Measurements from ENCODE around the gene GSTO1. TPM values are rescaled to one million over a fixed set of nuclear protein-coding genes. Genes with fewer than 3 reads are reported as not detected.

The GSTO1 gene
- total and polyA plus RNA-seq, 2 donors (not counting 1 experiment from before 2014, with no cell fraction given), result 30.1 to 37.7 TPM

DNA sequence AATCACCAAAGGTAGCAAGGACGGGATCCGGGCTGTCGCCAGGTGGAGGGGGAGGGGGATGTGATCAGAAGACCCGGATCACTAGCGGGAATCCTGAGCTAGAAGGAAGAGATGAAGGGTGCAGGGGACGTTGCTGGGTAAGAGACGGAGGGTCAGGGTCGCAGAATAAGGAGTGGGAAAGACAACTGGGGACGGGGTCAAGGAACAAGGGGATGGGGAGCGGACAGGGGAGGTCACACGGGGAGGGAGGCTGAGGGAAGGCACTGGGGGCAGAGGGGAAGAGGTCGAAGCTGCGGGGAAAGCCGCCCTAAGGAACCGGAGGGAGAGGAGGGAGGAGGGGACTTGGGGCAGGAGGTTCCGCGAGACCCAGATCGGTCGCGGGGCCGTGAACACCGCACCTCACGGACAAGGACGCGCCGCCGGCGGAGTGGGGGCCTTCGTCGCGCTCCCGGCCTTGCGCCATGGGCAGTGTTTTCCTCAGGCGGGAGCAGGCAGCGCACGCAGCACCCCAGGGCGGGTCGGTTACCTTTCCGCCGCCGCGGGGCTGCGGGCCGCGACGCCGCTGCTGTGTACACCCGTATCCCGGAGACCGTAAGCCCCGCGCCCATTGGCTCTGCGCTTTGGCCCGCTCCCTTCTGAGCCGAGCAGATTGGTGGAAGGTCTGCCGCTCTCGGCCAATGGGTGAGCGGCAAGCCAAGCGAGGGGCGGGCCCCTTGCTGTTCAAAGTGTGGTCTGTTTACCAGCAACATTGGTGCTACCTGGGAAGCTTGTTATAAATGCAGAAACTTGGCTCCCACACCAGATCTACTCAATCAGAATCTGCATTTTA is 22.7 kb upstream of the GSTO1 start, which contains the start of gene CFAP43:
Gene CFAP43, minus strand, starts transcription at position 581 of the 829 bp plus-strand sequence. Its CDS starts 118 bp downstream, at position 463.
- ChIA-PET POLR2A (no interaction called here), CTCF (interaction anchor here (1.4 kb wide), 1 partner anchor 119 kb away, joined by 3 read pairs; no protein-coding TSS in a partner anchor)
- no peak for TF ChIP-seq EZH2 (IDR thresholded peaks at IDR 0.05; ENCODE audit: borderline replicate concordance, insufficient read depth, low read depth, low read length, poor library complexity, severe bottlenecking)
- TF ChIP-seq, protein P1, sequence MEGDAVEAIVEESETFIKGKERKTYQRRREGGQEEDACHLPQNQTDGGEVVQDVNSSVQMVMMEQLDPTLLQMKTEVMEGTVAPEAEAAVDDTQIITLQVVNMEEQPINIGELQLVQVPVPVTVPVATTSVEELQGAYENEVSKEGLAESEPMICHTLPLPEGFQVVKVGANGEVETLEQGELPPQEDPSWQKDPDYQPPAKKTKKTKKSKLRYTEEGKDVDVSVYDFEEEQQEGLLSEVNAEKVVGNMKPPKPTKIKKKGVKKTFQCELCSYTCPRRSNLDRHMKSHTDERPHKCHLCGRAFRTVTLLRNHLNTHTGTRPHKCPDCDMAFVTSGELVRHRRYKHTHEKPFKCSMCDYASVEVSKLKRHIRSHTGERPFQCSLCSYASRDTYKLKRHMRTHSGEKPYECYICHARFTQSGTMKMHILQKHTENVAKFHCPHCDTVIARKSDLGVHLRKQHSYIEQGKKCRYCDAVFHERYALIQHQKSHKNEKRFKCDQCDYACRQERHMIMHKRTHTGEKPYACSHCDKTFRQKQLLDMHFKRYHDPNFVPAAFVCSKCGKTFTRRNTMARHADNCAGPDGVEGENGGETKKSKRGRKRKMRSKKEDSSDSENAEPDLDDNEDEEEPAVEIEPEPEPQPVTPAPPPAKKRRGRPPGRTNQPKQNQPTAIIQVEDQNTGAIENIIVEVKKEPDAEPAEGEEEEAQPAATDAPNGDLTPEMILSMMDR (IDR thresholded peaks at IDR 0.05), result no peak
- peak within 1 kb of the TSS; percentile 75 for H3K9ac ChIP-seq (ENCODE audit: low read length)
- intact Hi-C loops (cut with micrococcal nuclease), result loop anchor here (1.0 to 2.0 kb wide), 5 partner anchors 22 to 314 kb away; partner anchors contain the start of genes GSTO1, GSTO2, ITPRIP and SFR1
- ATAC-seq (ENCODE audit: low read depth) (peak; percentile 99), DNase-seq (peak; percentile 97)
- H3K79me2 ChIP-seq (ENCODE audit: control insufficient read depth, insufficient read depth, low read length), result no peaks in the 10 kb centered on the region
- peaks cover 10% of the 10 kb centered on the region for H3K4me1 Mint-ChIP-seq
- H3K27me3 ChIP-seq (replicated peaks in 1 of 4; ENCODE audit: control extremely low read depth in 1 of 4, control insufficient read depth in 3 of 4, insufficient read depth in 4 of 4, low read length in 3 of 4), result peaks cover 0 to 19% (median 13%) of the 10 kb centered on the region in 4 experiments
- H3K36me3 ChIP-seq (replicated peaks in 1 of 2; ENCODE audit: control extremely low read depth in 1 of 2, control insufficient read depth in 1 of 2, extremely low read depth in 1 of 2, insufficient read depth in 2 of 2, low read length in 1 of 2), result no peaks in the 10 kb centered on the region
- H3K27ac Mint-ChIP-seq, result peak within 1 kb of the TSS; percentile 84
- H3K4me3 ChIP-seq (ENCODE audit: control extremely low read depth in 1 of 5, extremely low read depth in 1 of 5, insufficient read depth in 1 of 5, low read depth in 2 of 5, low read length in 4 of 5), result peak within 1 kb of the TSS; percentile 52 to 86 (median 67)
- H2AFZ ChIP-seq (ENCODE audit: insufficient read depth, low read depth, low read length, poor library complexity, severe bottlenecking), result peak within 1 kb of the TSS; percentile 94
- H3K4me1 ChIP-seq (ENCODE audit: control insufficient read depth in 2 of 2, insufficient read depth in 2 of 2, low read length in 2 of 2), result peaks cover 6 to 13% of the 10 kb centered on the region in 2 donors
- H3K9me3 Mint-ChIP-seq (ENCODE audit: insufficient read depth), result peaks cover 4% of the 10 kb centered on the region
- peak within 1 kb of the TSS; percentile 89 for H3K4me3 Mint-ChIP-seq
- peak within 1 kb of the TSS; percentile 95 for H3K4me2 ChIP-seq (replicated peaks; ENCODE audit: low read depth, low read length, poor library complexity, severe bottlenecking)
- peaks cover 26% of the 10 kb centered on the region for H3K27me3 Mint-ChIP-seq
- H3K9me3 ChIP-seq (ENCODE audit: control extremely low read depth in 1 of 3, control insufficient read depth in 2 of 3, insufficient read depth in 1 of 3, low read length in 2 of 3), result peaks cover 2 to 8% (median 8%) of the 10 kb centered on the region in 3 donors
- peak within 1 kb of the TSS in 1 of 2 donors; percentile 66 for H3K27ac ChIP-seq (ENCODE audit: low read length in 2 of 2)
- 1% methylated on average over 60 of the region's 60 CpGs for WGBS (ENCODE audit: insufficient coverage)
- no peaks in the 10 kb centered on the region for H4K20me1 ChIP-seq (ENCODE audit: control insufficient read depth, insufficient read depth, low read length, poor library complexity, severe bottlenecking)
